Measurements from ENCODE around the gene LONP1. TPM values are rescaled to one million over a fixed set of nuclear protein-coding genes. Genes with fewer than 3 reads are reported as not detected.

The LONP1 gene
- total RNA-seq, 1 donor from 2014 or later, result 70.8 TPM

DNA sequence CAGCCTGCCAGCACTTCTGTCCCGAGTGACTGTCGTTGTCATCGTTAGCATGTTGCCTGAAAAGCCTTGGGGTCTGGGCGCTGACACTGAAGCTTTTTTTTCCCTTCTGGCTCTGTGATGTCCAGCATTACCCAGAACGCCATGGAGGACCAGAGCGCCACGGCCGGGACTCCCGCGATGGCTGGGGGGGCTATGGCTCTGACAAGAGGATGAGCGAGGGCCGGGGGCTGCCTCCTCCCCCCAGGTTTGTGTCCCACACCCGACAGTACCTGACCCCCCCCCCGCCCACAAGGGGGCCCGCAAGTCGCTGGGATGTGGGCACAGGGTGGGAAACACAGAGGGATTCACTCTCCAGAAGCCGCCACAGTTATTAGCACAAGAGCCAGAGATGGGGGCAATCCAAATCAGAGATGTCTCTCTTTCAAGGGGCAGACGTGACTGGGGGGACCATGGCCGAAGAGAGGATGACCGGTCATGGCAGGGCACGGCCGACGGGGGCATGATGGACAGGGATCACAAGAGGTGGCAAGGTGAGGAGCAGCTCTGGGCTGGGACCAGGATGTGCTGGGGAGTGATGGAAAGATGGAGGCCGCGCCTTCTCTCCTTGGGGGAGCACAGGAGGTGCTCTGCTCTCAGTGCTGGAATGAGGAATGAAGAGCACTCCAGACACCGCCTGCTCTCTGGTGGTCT, 52.9 kb downstream of the LONP1 start:
- intact Hi-C loops (cut with DNase I), result no loop called here
- DNase-seq (ENCODE audit: low spot score), result no peak

DNA sequence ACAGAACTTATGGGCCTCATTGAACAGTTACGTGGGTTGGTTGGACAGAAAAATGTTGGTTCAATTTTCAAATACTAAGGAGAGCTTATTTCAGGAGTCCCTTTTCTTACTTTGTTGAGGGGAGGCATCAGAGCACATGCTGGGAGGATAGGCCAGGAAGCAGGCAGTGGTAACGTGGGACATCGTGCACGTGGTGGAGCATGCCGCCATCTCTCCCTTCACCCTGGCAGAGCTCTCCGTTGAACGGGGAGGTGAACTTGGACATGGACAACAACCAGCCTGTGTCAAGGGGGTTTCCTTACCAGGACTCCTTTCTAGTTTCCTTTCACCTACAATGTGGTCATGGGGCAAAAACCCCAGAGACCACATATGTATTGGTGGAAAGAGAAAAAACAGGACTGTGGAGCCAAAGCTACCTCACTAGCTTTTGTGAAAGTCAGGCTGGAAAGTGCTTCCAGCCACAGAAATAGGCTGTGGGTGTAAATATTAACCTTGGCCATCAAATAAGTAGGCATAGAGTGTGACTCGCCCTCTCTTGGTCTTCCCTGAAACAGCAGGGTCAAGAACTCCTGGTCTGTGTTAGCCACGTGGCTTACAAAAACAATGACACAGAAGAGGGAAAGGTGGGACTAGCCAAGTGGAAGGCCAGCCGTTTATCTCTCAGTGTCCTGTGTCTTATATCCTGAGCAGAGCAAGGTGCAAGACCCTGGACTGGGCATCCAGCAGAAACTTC, 54.0 kb downstream of the LONP1 start:
- no peak for DNase-seq (ENCODE audit: low spot score)
- intact Hi-C loops (cut with DNase I), result no loop called here

GRCh38 chr19:5664515-5664914, 55.4 kb downstream of the LONP1 start:
- DNase-seq (ENCODE audit: low spot score), result no peak
- intact Hi-C loops (cut with DNase I), result no loop called here

DNA sequence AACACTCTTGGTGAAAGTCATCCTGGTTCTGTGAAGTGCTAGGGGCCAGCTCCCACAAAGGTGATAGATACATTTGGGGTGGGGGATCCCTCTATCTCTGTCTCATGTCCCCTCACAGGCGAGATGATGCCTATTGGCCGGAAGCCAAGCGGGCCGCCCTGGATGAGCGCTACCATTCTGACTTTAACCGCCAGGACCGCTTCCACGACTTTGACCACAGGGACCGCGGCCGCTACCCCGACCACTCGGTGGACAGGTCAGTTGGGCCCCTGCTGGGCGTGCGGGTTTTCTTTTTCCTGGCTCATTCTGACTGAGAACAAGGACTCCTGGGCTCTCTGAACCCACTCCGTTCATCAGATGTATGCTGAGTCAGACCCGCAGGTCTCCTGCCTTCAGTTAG, 56.0 kb downstream of the LONP1 start:
- DNase-seq (ENCODE audit: low spot score), result no peak
- intact Hi-C loops (cut with DNase I), result no loop called here

DNA sequence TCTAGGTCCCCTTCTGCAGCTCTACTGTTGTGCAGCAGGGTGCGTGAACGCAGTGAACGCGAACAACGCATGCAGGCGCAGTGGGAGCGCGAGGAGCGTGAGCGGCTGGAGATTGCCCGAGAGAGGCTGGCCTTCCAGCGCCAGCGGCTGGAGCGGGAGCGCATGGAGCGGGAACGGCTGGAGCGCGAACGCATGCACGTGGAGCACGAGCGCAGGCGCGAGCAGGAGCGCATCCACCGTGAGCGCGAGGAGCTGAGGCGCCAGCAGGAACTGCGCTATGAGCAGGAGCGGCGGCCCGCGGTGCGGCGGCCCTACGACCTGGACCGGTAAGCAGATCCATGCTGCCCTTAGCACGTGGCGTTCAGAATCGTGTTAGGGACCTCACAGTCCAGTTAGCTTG, 58.5 kb downstream of the LONP1 start:
- DNase-seq (ENCODE audit: low spot score), result no peak
- intact Hi-C loops (cut with DNase I), result no loop called here

GRCh38 chr19:5655412-5655811, 64.5 kb downstream of the LONP1 start:
- intact Hi-C loops (cut with DNase I), result no loop called here
- DNase-seq (ENCODE audit: low spot score), result no peak

DNA sequence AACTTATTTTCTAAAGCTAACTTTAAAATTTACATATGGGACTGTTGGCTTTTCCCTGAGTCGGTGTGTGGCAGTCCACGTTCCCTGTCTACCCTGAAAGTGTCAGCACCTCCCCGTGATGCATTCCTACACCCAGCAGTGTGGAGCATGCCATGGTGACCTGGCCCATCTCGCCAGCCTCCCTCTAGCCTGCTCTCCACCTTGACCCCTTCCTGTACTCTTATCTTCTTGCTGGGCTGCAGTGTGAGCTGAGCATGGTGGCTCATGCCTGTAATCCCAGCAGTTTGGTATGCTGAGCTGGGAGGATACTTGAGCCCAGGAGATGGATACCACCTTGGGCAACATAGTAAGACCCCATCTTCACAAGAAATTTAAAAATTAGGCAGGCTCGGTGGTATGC, 65.0 kb downstream of the LONP1 start:
- DNase-seq (ENCODE audit: low spot score), result no peak
- intact Hi-C loops (cut with DNase I), result no loop called here

DNA sequence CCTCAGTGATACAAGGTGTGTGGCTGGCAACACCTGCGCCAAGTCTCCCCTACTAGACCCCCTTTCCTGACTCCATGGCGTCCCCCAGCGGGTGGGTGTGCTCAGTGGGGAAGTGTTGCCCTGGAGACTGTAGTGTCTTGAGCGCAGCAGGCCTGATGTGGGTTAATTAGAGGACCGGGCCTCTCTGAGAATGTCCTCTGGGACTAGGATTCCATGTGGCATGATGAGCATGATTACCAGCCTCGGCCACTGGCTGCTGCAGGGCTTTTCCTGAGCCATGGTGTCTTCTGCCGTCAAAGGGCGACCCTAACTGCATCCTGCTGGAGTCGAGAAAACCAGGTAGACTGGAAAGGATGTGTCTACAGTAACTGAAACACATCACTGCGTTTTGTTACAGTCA, 67.7 kb downstream of the LONP1 start:
- no peak for DNase-seq (ENCODE audit: low spot score)

GRCh38 chr19:5651361-5651760, 68.6 kb downstream of the LONP1 start:
- intact Hi-C loops (cut with DNase I), result no loop called here
- no peak for DNase-seq (ENCODE audit: low spot score)

More for the DNA sequence above, 67.7 kb downstream of the LONP1 start:
- intact Hi-C loops (cut with DNase I), result no loop called here

- DNase-seq (ENCODE audit: low spot score), result no peak
- intact Hi-C loops (cut with DNase I), result no loop called here
These were observed 71.5 kb downstream of the LONP1 start for GRCh38 chr19:5648464-5648863.

GRCh38 chr19:5646703-5647102, 73.2 kb downstream of the LONP1 start:
- intact Hi-C loops (cut with DNase I), result no loop called here
- no peak for DNase-seq (ENCODE audit: low spot score)

DNA sequence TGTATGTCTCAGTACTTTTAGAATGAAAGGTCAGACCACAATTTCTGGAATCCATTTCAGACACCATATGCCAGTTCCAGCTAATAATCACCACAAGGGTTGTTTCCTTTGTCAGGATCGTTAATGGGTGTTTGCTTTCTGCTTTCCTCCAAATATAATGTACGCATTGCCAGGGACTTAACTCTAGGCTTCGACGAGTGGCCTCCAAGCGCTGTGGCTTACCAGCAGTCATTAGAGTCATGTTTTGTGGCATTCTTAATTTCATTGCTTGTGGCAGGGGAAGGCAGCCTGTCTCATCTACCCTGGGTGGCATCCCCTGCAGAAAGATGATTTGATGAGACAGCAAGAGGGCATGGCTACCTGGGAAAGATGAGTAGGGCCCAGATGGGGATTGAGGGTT, 74.5 kb downstream of the LONP1 start:
- DNase-seq (ENCODE audit: low spot score), result no peak
- intact Hi-C loops (cut with DNase I), result no loop called here

DNA sequence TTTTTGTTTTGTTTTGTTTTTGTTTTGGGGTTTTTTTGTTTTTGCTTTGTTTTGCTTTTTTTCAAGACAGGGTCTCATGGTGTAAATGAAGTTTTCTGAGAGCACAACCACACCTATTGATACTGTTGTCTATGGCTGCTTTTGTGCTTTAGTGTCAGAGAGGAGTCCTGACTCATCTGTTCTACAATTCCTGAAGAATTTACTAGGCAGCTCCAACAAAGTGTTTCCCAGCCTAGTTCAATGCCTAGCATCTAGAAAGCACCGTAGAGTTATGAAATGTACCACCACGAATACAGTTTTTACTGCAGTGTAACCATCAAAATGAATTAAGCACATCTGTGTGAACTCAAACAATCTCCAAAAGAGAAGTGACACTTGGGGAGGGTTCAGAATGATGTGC, 75.9 kb downstream of the LONP1 start:
- intact Hi-C loops (cut with DNase I), result no loop called here
- DNase-seq (ENCODE audit: low spot score), result no peak

DNA sequence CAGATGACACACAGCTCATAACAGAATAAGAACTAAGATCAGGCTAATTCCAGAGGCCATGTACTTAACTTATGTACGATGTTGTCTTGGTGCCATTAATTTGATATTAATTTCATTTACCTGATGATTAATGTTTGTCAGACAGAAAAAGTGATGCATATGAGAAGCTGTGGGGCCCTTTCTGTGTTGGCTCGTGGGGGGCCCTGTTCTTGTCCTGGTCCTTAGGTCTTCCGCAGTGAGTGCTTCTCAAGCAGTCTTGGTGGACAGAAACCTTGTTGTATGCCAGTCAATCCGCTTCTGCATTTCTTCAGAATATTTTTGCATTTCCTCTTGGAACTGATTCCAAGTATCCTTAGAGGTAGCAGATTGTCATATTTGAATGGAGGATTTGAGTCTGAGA, 76.9 kb downstream of the LONP1 start:
- intact Hi-C loops (cut with DNase I), result no loop called here
- DNase-seq (ENCODE audit: low spot score), result no peak

- DNase-seq (ENCODE audit: low spot score), result no peak
These were observed 77.7 kb downstream of the LONP1 start for GRCh38 chr19:5642204-5642603.

More at GRCh38 chr19:5642204-5642603, 77.7 kb downstream of the LONP1 start:
- intact Hi-C loops (cut with DNase I), result no loop called here

Other genes with a start within 250 kb of the LONP1 start
- gene TINCR, start 152.2 kb downstream of the LONP1 start, total RNA-seq, result 0.16 TPM
- gene SAFB2, start 97.4 kb downstream of the LONP1 start, total RNA-seq, result 48.6 TPM
- gene SAFB, start 97.1 kb downstream of the LONP1 start, total RNA-seq, result 67.4 TPM
- 143 TPM for gene MICOS13, start 39.6 kb downstream of the LONP1 start, total RNA-seq
- gene HSD11B1L, start 39.1 kb downstream of the LONP1 start, total RNA-seq, result 4.3 TPM
- gene RPL36, start 29.9 kb downstream of the LONP1 start, total RNA-seq, result 337 TPM
- not detected for gene CATSPERD, start 491 bp upstream of the LONP1 start, total RNA-seq
- 1.3 TPM for gene PRR22, start 64.6 kb upstream of the LONP1 start, total RNA-seq
- gene DUS3L, start 71.0 kb upstream of the LONP1 start, total RNA-seq, result 21.6 TPM
- 23.6 TPM for gene NRTN, start 84.9 kb upstream of the LONP1 start, total RNA-seq
- not detected for gene FUT6, start 119.6 kb upstream of the LONP1 start, total RNA-seq
- not detected for gene FUT3, start 131.3 kb upstream of the LONP1 start, total RNA-seq
- gene FUT5, start 150.4 kb upstream of the LONP1 start, total RNA-seq, result not detected
- 414 TPM for gene NDUFA11, start 183.6 kb upstream of the LONP1 start, total RNA-seq
- gene VMAC, start 184.7 kb upstream of the LONP1 start, total RNA-seq, result 2.4 TPM
- gene CAPS, start 194.1 kb upstream of the LONP1 start, total RNA-seq, result 2.7 TPM

Data from cardiac septum (tissue), 1 donor.